Activated T-helper 1 cell treated with anti-CD3 and anti-CD28 coated beads, Interleukin-12 subunit alpha, Interleukin-12 subunit beta, Interleukin-2, Interleukin-4 antibody, amounts not matched to agents 30 ng/mL and 10 ng/mL and 1 ng/mL, durations not matched to agents 14 hours and 24 hours and 36 hours (primary cell): Measurements from ENCODE around the gene PERM1. TPM values are rescaled to one million over a fixed set of nuclear protein-coding genes. Genes with fewer than 3 reads are reported as not detected.

Experiments
- DNase-seq: peaks from one replicate; pipeline ENCODE4 v3.0.0; 2021; ENCODE audit warnings: low spot score
- H3K27ac Mint-ChIP-seq: one replicate; pipeline ENCODE4 v1.8.0; 2021; ENCODE audit warnings: mild to moderate bottlenecking, mixed read lengths
- H3K27me3 Mint-ChIP-seq: one replicate; pipeline ENCODE4 v1.8.0; 2022; ENCODE audit warnings: mild to moderate bottlenecking, moderate library complexity, mixed read lengths; ENCODE audit not compliant: insufficient read depth
- H3K36me3 Mint-ChIP-seq: one replicate; pipeline ENCODE4 v1.8.0; 2021; ENCODE audit warnings: low read depth, mixed read lengths
- H3K4me1 Mint-ChIP-seq: one replicate; pipeline ENCODE4 v1.8.0; 2021; ENCODE audit warnings: low read depth, mixed read lengths
- H3K4me3 Mint-ChIP-seq: one replicate; pipeline ENCODE4 v1.8.0; 2021; ENCODE audit warnings: mild to moderate bottlenecking, moderate library complexity, mixed read lengths
- H3K9me3 Mint-ChIP-seq: one replicate; pipeline ENCODE4 v1.8.0; 2021; ENCODE audit warnings: mixed read lengths
- intact Hi-C: fragments of 100-400 bp; cut with micrococcal nuclease; formaldehyde crosslinking; loops from one replicate; pipeline ENCODE4 v1.15.1; 2024
- total RNA-seq: library from RNA; stranded (reverse); gene quantifications from 2 replicates; pipeline ENCODE4 v1.2.3, GENCODE V29; 2022

Gene PERM1
- total RNA-seq, 1 donor from 2014 or later, result not detected

- H3K36me3 Mint-ChIP-seq, result no peaks in the 10 kb centered on the region
- H3K4me1 Mint-ChIP-seq, result no peaks in the 10 kb centered on the region
- H3K9me3 Mint-ChIP-seq, result no peaks in the 10 kb centered on the region
- H3K27me3 Mint-ChIP-seq, result peaks cover 5% of the 10 kb centered on the region
- DNase-seq, result no peak
- intact Hi-C loops, result no loop called here
- no peak overlapping the region for H3K27ac Mint-ChIP-seq
- no peak overlapping the region for H3K4me3 Mint-ChIP-seq
These were observed 7.1 kb downstream of the PERM1 start for GRCh38 chr1:974687-975328.

- no peak overlapping the region for H3K27ac Mint-ChIP-seq
- H3K4me1 Mint-ChIP-seq, result no peaks in the 10 kb centered on the region
- H3K27me3 Mint-ChIP-seq, result peaks cover 5% of the 10 kb centered on the region
- H3K4me3 Mint-ChIP-seq, result no peak overlapping the region
- intact Hi-C loops, result no loop called here
- no peaks in the 10 kb centered on the region for H3K9me3 Mint-ChIP-seq
- no peaks in the 10 kb centered on the region for H3K36me3 Mint-ChIP-seq
- DNase-seq, result no peak
These were observed 7.6 kb downstream of the PERM1 start for GRCh38 chr1:974293-974640.

GRCh38 chr1:973459-974292 lies 8.2 kb downstream of the PERM1 start:
- Mint-ChIP-seq H3K9me3 (no peaks in the 10 kb centered on the region), H3K27me3 (peaks cover 5% of the 10 kb centered on the region)

GRCh38 chr1:972726-973458 lies 9.0 kb downstream of the PERM1 start:
- no peak overlapping the region for H3K4me3 Mint-ChIP-seq
- intact Hi-C loops, result no loop called here
- no peaks in the 10 kb centered on the region for H3K36me3 Mint-ChIP-seq
- no peaks in the 10 kb centered on the region for H3K4me1 Mint-ChIP-seq
- H3K9me3 Mint-ChIP-seq, result no peaks in the 10 kb centered on the region
- peaks cover 9% of the 10 kb centered on the region for H3K27me3 Mint-ChIP-seq
- no peak overlapping the region for H3K27ac Mint-ChIP-seq
- no peak for DNase-seq

More at GRCh38 chr1:973459-974292, 8.2 kb downstream of the PERM1 start:
- H3K4me1 Mint-ChIP-seq, result no peaks in the 10 kb centered on the region
- no peak overlapping the region for H3K4me3 Mint-ChIP-seq
- H3K36me3 Mint-ChIP-seq, result no peaks in the 10 kb centered on the region
- no peak overlapping the region for H3K27ac Mint-ChIP-seq
- intact Hi-C loops, result no loop called here
- no peak for DNase-seq

GRCh38 chr1:971751-972506 lies 10.0 kb downstream of the PERM1 start:
- no peaks in the 10 kb centered on the region for H3K36me3 Mint-ChIP-seq
- no peak overlapping the region for H3K27ac Mint-ChIP-seq
- DNase-seq, result no peak
- no peaks in the 10 kb centered on the region for H3K9me3 Mint-ChIP-seq
- no peaks in the 10 kb centered on the region for H3K4me1 Mint-ChIP-seq
- peaks cover 9% of the 10 kb centered on the region for H3K27me3 Mint-ChIP-seq
- intact Hi-C loops, result no loop called here
- H3K4me3 Mint-ChIP-seq, result no peak overlapping the region

GRCh38 chr1:970973-971730 lies 10.7 kb downstream of the PERM1 start:
- Mint-ChIP-seq H3K9me3 (no peaks in the 10 kb centered on the region), H3K4me1 (no peaks in the 10 kb centered on the region), H3K36me3 (no peaks in the 10 kb centered on the region), H3K4me3 (no peak overlapping the region), H3K27ac (no peak overlapping the region), H3K27me3 (peaks cover 9% of the 10 kb centered on the region)
- DNase-seq, result no peak
- intact Hi-C loops, result no loop called here

GRCh38 chr1:970242-970972 lies 11.5 kb downstream of the PERM1 start:
- no peaks in the 10 kb centered on the region for H3K36me3 Mint-ChIP-seq
- no peaks in the 10 kb centered on the region for H3K9me3 Mint-ChIP-seq

GRCh38 chr1:969260-969855 lies 12.5 kb downstream of the PERM1 start:
- Mint-ChIP-seq H3K4me3 (no peak overlapping the region), H3K4me1 (no peaks in the 10 kb centered on the region), H3K27me3 (peaks cover 4% of the 10 kb centered on the region), H3K36me3 (no peaks in the 10 kb centered on the region), H3K27ac (no peak overlapping the region), H3K9me3 (no peaks in the 10 kb centered on the region)
- intact Hi-C loops, result no loop called here
- DNase-seq, result no peak

More at GRCh38 chr1:970242-970972, 11.5 kb downstream of the PERM1 start:
- peaks cover 4% of the 10 kb centered on the region for H3K27me3 Mint-ChIP-seq
- H3K27ac Mint-ChIP-seq, result no peak overlapping the region
- DNase-seq, result no peak
- H3K4me1 Mint-ChIP-seq, result no peaks in the 10 kb centered on the region
- H3K4me3 Mint-ChIP-seq, result no peak overlapping the region
- intact Hi-C loops, result no loop called here

GRCh38 chr1:967466-968343 lies 14.2 kb downstream of the PERM1 start:
- H3K27ac Mint-ChIP-seq, result no peak overlapping the region
- no peak for DNase-seq
- no peaks in the 10 kb centered on the region for H3K4me1 Mint-ChIP-seq
- no peak overlapping the region for H3K4me3 Mint-ChIP-seq
- H3K36me3 Mint-ChIP-seq, result no peaks in the 10 kb centered on the region
- peaks cover 4% of the 10 kb centered on the region for H3K27me3 Mint-ChIP-seq
- intact Hi-C loops, result loop anchor here (1.0 kb wide), 1 partner anchor 8 kb away; the partner anchor contains the start of gene NOC2L
- H3K9me3 Mint-ChIP-seq, result no peaks in the 10 kb centered on the region

- Mint-ChIP-seq H3K27ac (peak overlapping the region; percentile 44), H3K36me3 (no peaks in the 10 kb centered on the region), H3K4me3 (peak overlapping the region; percentile 76), H3K9me3 (no peaks in the 10 kb centered on the region), H3K27me3 (peaks cover 4% of the 10 kb centered on the region), H3K4me1 (no peaks in the 10 kb centered on the region)
- DNase-seq, result peak; percentile 68
- intact Hi-C loops, result loop anchor here (1.0 kb wide), 1 partner anchor 8 kb away; the partner anchor contains the start of gene NOC2L
These were observed 15.1 kb downstream of the PERM1 start for GRCh38 chr1:966704-967300.
